ENCODE measurements around the gene PCDHGA6.
"Not testable (repeated sequence)": the region's sequence is repeated elsewhere in the genome, so short reads cannot be mapped to it uniquely, and the experiment has no call there.

Gene PCDHGA6

DNA sequence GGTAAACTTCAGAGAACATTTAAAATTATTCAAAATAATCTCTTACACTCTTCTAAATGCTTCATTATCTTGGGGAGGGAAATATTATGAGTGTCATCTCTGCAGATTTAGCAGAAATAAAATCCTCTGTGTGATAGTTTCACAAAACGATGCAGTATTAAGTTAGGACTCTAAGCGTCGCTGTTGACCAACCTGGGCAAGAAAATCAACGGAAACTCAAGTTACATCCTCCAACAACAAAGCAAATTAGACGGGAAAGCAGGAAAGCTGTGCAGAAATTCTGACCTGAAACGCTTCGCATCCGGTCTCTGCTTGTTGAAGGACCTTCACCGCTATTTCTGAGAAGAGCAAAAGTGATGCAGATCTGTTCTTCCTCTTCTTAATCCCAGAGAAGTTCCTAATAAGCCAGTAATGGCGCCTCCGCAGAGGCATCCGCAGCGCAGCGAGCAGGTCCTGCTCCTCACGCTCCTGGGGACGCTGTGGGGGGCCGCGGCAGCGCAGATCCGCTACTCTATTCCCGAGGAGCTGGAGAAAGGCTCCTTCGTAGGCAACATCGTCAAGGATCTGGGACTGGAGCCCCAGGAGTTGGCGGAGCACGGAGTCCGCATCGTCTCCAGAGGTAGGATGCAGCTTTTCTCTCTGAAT is at the start of gene PCDHGA6:
Gene PCDHGA6 (plus strand): TSS at position 219 of the 645 bp plus-strand sequence. CDS start 193 bp downstream, at position 412.
- peak; percentile 12 for DNase-seq

DNA sequence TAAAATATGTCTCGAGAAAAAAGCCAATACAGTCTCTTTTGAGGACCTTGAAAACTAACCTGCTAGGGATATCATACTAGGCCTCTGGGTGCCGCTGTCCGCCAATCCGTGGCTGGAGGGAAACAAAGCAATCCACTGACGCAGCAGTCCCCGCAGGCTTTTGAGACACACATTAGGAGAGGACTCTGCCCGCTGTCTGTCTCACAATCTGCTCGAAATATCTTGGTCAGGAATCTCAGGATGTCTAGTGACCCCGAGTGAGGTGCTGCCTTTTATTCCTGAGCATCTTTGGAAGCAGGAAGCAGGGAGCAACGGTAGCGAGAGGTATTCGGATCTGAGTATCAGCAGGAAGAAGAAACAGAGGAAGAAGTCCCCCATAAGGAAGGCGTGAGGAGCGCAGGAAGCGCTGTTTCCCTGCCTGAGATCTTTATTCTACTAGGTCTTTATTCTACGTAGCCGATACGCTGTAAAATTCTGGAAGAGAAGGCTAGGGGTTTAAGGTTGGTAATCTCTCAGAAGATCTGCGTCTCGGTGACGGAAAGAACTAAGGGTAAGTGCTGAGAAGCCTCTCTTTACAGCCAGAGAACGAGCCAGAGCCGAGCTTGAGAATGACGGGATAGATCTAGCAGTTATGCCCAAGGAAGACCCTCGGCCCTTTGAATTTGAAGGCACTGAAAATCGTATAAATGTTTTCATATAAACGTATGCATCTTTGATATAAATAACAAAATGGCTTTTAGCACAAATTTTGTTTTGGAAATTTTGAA is 47.4 kb upstream of the PCDHGA6 start:
- peak; percentile 76 for DNase-seq

GRCh38 chr5:141328231-141328630 is 45.5 kb upstream of the PCDHGA6 start:
- DNase-seq = no peak

- DNase-seq = peak; percentile 36
These were observed 43.2 kb upstream of the PCDHGA6 start, which contains the start of gene PCDHGA1 for GRCh38 chr5:141330299-141331080. Gene PCDHGA1, plus strand, starts transcription at chr5:141330514.

DNA sequence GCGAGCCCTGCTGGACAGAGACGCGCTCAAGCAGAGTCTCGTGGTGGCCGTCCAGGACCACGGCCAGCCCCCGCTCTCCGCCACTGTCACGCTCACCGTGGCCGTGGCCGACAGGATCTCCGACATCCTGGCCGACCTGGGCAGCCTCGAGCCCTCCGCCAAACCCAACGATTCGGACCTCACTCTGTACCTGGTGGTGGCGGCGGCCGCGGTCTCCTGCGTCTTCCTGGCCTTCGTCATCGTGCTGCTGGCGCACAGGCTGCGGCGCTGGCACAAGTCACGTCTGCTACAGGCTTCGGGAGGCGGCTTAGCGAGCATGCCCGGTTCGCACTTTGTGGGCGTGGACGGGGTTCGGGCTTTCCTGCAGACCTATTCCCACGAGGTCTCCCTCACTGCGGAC is 41.1 kb upstream of the PCDHGA6 start:
- not testable (repeated sequence) for DNase-seq

- no peak for DNase-seq
These were observed 35.0 kb upstream of the PCDHGA6 start, which contains the start of gene PCDHGA2 for GRCh38 chr5:141338538-141339306. Gene PCDHGA2, plus strand, starts transcription at chr5:141338760.

GRCh38 chr5:141340781-141341354 is 32.8 kb upstream of the PCDHGA6 start:
- DNase-seq = not testable (repeated sequence)

DNA sequence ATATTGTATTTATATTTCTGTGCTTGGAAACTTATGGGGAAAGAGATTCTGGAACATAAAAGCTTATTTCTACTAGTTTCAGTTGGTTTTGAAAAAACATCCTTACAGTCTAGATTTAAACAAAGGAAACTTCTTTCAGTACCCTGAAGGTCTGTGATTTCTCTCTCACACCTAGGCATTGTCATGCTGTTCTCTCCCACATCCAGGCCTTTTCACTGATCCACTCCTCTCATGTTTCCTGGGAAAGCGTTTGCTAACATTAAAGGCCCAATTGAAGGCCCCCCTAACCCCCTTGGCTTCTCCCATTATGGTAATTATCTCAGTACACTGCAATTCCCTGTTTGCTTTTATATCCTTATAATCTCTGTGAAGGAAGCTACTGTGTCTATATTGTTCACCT is 30.9 kb upstream of the PCDHGA6 start:
- DNase-seq = no peak

DNA sequence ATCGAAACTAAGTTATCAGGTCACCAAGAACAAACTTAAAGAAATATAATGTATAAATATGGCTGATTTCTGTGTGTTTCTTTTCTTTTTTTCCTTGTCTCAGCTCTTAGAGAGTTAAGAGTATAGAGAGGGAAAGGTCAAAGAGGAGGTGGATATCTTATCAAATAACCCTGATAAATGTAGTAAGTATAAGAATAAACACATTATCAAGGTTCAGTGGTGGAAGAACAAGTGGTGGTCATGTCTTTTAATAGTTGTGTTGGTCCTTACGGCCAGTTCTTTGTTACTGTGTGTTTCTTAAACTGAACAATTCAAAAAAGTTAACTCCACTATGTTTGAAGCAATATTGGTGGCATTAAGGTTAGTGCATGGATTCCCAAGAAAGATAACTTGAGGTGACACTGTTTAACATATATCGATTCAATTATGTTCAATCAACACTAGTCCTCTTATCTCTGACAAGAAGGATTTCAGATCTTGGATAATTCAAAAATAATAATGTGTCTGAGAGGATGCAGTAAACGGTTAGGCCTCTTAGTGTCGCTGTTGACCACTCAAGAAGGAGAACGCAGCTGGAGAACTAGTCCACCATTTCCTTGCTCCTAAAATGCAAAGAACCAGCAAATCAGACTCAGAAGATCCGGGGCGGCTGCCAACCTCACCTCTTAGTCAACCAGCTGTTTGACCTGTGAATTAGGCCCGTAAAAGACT is 30.3 kb upstream of the PCDHGA6 start, which contains the start of gene PCDHGA3:
Gene PCDHGA3 (plus strand): TSS at position 588 of the 711 bp plus-strand sequence. CDS start 205 bp downstream, outside the sequence.
- no peak for DNase-seq

DNA sequence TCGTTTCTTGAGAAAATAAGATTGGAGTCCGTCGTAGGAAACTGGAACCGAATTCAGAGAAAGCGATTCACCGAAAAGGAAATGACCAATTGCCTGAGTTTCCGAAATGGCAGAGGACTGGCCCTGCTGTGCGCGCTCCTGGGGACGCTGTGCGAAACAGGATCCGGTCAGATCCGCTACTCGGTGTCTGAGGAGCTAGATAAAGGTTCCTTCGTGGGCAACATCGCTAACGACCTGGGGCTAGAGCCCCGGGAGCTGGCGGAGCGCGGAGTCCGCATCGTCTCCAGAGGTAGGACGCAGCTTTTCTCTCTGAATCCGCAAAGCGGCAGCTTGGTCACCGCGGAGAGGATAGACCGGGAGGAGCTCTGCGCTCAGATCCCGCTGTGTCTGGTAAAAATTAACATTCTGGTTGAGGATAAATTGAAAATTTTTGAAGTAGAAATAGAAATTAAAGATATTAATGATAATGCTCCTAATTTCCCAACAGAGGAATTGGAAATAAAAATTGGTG is 29.7 kb upstream of the PCDHGA6 start:
- DNase-seq = no peak

DNA sequence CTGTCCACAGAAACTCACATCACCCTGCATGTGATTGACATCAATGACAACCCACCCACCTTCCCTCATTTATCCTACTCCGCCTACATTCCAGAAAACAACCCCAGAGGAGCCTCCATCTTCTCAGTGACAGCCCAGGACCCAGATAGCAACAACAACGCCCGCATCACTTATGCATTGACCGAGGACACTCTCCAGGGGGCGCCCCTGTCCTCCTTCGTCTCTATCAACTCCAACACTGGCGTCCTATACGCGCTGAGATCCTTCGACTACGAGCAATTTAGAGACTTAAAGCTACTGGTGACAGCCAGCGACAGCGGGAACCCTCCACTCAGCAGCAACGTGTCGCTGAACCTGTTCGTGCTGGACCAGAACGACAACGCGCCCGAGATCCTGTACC is 28.4 kb upstream of the PCDHGA6 start:
- DNase-seq = no peak

DNA sequence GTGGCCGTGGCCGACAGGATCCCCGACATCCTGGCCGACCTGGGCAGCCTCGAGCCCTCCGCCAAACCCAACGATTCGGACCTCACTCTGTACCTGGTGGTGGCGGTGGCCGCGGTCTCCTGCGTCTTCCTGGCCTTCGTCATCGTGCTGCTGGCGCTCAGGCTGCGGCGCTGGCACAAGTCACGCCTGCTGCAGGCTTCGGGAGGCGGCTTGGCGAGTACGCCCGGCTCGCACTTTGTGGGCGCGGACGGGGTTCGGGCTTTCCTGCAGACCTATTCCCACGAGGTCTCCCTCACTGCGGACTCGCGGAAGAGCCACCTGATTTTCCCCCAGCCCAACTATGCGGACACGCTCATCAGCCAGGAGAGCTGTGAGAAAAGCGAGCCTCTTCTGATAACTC is 27.7 kb upstream of the PCDHGA6 start:
- not testable (repeated sequence) for DNase-seq

GRCh38 chr5:141349917-141350619 is 23.6 kb upstream of the PCDHGA6 start, which contains the start of gene PCDHGB1:
Gene PCDHGB1, plus strand, starts transcription at chr5:141350099. Its CDS starts 162 bp downstream, at chr5:141350261.
- DNase-seq = peak; percentile 44

GRCh38 chr5:141351591-141351990 is 22.1 kb upstream of the PCDHGA6 start:
- DNase-seq = no peak

- DNase-seq = peak; percentile 24
These were observed 18.7 kb upstream of the PCDHGA6 start, which contains the start of gene PCDHGA4 for GRCh38 chr5:141354900-141355469. Gene PCDHGA4, plus strand, starts transcription at chr5:141355021. Its CDS starts 87 bp downstream, at chr5:141355108.

GRCh38 chr5:141355641-141356040 is 18.1 kb upstream of the PCDHGA6 start:
- no peak for DNase-seq

- DNase-seq = no peak
These were observed 17.6 kb upstream of the PCDHGA6 start for GRCh38 chr5:141356133-141356532.

- no peak for DNase-seq
These were observed 16.7 kb upstream of the PCDHGA6 start for GRCh38 chr5:141356950-141357349.

DNA sequence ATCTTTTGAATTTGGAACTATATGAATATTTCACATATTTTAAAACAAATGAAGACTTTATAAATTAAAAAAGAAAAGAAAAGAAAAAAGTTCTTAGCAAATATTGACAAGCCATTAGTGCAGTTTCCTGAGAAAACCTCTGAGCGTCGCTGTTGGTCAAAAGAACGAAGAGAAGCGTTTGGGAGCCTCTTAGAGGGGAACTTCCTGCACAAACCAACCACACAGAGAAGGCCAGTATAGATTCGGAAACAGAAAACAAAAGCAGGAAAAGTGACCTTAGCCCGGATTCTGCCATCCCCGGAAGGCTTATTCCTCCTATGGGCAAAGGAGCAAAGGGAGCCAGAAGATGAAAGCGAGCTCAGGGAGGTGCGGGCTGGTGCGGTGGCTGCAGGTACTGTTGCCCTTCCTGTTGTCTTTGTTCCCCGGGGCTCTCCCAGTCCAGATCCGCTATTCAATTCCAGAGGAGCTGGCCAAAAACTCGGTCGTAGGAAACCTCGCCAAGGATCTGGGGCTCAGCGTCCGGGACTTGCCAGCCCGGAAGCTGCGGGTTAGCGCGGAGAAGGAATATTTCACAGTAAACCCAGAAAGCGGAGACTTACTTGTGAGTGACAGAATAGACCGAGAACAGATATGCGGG is 13.8 kb upstream of the PCDHGA6 start, which contains the start of gene PCDHGB2:
Gene PCDHGB2 (plus strand): TSS at position 205 of the 637 bp plus-strand sequence. CDS start 142 bp downstream, at position 347.
- peak; percentile 48 for DNase-seq
